ENCODE results near the gene GRAMD1A. TPM values are rescaled to one million over a fixed set of nuclear protein-coding genes. Genes with fewer than 3 reads are reported as not detected.
"Not testable (repeated sequence)": the region's sequence is repeated elsewhere in the genome, so short reads cannot be mapped to it uniquely, and the experiment has no call there.

The GRAMD1A gene
- total RNA-seq, 1 donor from 2014 or later: 26.2 TPM

- no peaks in the 10 kb centered on the region for H3K9me3 ChIP-seq (replicated peaks)
- H3K4me3 ChIP-seq: no peak overlapping the region
- no peak for TF ChIP-seq CTCF (IDR thresholded peaks at IDR 0.05; ENCODE audit: borderline replicate concordance)
- H3K36me3 ChIP-seq: no peaks in the 10 kb centered on the region
- DNase-seq: no peak
- no peaks in the 10 kb centered on the region for H3K27me3 ChIP-seq (ENCODE audit: low read depth)
- H3K4me1 ChIP-seq: peaks cover 21% of the 10 kb centered on the region
- intact Hi-C loops (cut with micrococcal nuclease): no loop called here
- H3K27ac ChIP-seq (replicated peaks): no peak overlapping the region
Observed at GRCh38 chr19:34990578-34991192, 9.4 kb upstream of the GRAMD1A start.

GRCh38 chr19:34991542-34992333 is 8.4 kb upstream of the GRAMD1A start:
- intact Hi-C loops (cut with micrococcal nuclease): no loop called here
- Histone ChIP-seq H3K27me3 (ENCODE audit: low read depth) (no peaks in the 10 kb centered on the region), H3K36me3 (no peaks in the 10 kb centered on the region), H3K4me3 (no peak overlapping the region), H3K9me3 (replicated peaks) (no peaks in the 10 kb centered on the region), H3K4me1 (peaks cover 26% of the 10 kb centered on the region), H3K27ac (replicated peaks) (no peak overlapping the region)
- TF ChIP-seq CTCF (IDR thresholded peaks at IDR 0.05; ENCODE audit: borderline replicate concordance): no peak
- DNase-seq: no peak

GRCh38 chr19:34992582-34992981 is 7.5 kb upstream of the GRAMD1A start:
- H3K9me3 ChIP-seq (replicated peaks); intact Hi-C loops (cut with micrococcal nuclease); H3K27ac ChIP-seq (replicated peaks); H3K4me3 ChIP-seq; DNase-seq; H3K36me3 ChIP-seq; H3K27me3 ChIP-seq (ENCODE audit: low read depth): not testable (repeated sequence)
- H3K4me1 ChIP-seq: peaks cover 35% of the 10 kb centered on the region

GRCh38 chr19:34994286-34994642 is 5.9 kb upstream of the GRAMD1A start:
- no peak for DNase-seq
- peaks cover 48% of the 10 kb centered on the region for H3K4me1 ChIP-seq

GRCh38 chr19:34994643-34995541 is 5.2 kb upstream of the GRAMD1A start:
- H3K4me1 ChIP-seq: peaks cover 55% of the 10 kb centered on the region
- no peak for DNase-seq
- H3K9me3 ChIP-seq (replicated peaks): no peaks in the 10 kb centered on the region
- no peaks in the 10 kb centered on the region for H3K36me3 ChIP-seq
- H3K27ac ChIP-seq (replicated peaks): peak overlapping the region; percentile 88
- H3K4me3 ChIP-seq: no peak overlapping the region
- no peak for TF ChIP-seq CTCF (IDR thresholded peaks at IDR 0.05; ENCODE audit: borderline replicate concordance)
- intact Hi-C loops (cut with micrococcal nuclease): no loop called here
- no peaks in the 10 kb centered on the region for H3K27me3 ChIP-seq (ENCODE audit: low read depth)

More at GRCh38 chr19:34994286-34994642, 5.9 kb upstream of the GRAMD1A start:
- intact Hi-C loops (cut with micrococcal nuclease): no loop called here
- Histone ChIP-seq H3K4me3 (no peak overlapping the region), H3K27me3 (ENCODE audit: low read depth) (no peaks in the 10 kb centered on the region), H3K27ac (replicated peaks) (peak overlapping the region; percentile 88), H3K9me3 (replicated peaks) (no peaks in the 10 kb centered on the region), H3K36me3 (no peaks in the 10 kb centered on the region)
- TF ChIP-seq CTCF (IDR thresholded peaks at IDR 0.05; ENCODE audit: borderline replicate concordance): no peak

Measured in left ventricle myocardium inferior (tissue), 1 donor.